Astrocyte (in vitro differentiated cells and primary cell): Measurements from ENCODE around the gene CTNS. TPM values are rescaled to one million over a fixed set of nuclear protein-coding genes. Genes with fewer than 3 reads are reported as not detected.

Source experiments
- DNase-seq: peaks from one replicate; pipeline ENCODE4 v3.0.0-alpha.2; 2010; ENCODE audit warnings: low read depth
- FAIRE-seq: peaks from 2 replicates; lab custom pipeline; 2011; peaks lifted over from hg19 to GRCh38; lab: Jason Lieb, UNC
- H2AFZ ChIP-seq: 2 replicates; pipeline ENCODE4 v1.6.0; 2012; ENCODE audit warnings: low read depth, low read length, inconsistent platforms
- H3K27ac ChIP-seq: 2 replicates; pipeline ENCODE4 v1.5.1; 2011; ENCODE audit warnings: low read depth, low read length, inconsistent platforms
- H3K27me3 ChIP-seq: 2 replicates; pipeline ENCODE4 v1.6.0; 2011; ENCODE audit warnings: low read length, inconsistent platforms; ENCODE audit not compliant: insufficient read depth
- H3K36me3 ChIP-seq: 2 replicates; pipeline ENCODE4 v1.5.1; 2011; ENCODE audit warnings: low read length, inconsistent platforms; ENCODE audit not compliant: insufficient read depth
- H3K4me1 ChIP-seq: 2 replicates; pipeline ENCODE4 v1.5.1; 2011; ENCODE audit warnings: low read length, inconsistent platforms; ENCODE audit not compliant: insufficient read depth
- H3K4me2 ChIP-seq: 2 replicates; pipeline ENCODE4 v1.6.0; 2012; ENCODE audit warnings: low read length, inconsistent platforms
- H3K4me3 ChIP-seq: 2 replicates; pipeline ENCODE4 v1.5.1; 2011; ENCODE audit warnings: low read depth, mild to moderate bottlenecking, low read length, inconsistent platforms; ENCODE audit not compliant: insufficient read depth
- H3K79me2 ChIP-seq: 2 replicates; pipeline ENCODE4 v1.6.0; 2012; ENCODE audit warnings: mild to moderate bottlenecking, low read length, inconsistent platforms; ENCODE audit not compliant: insufficient read depth
- H3K9ac ChIP-seq: 2 replicates; pipeline ENCODE4 v1.6.0; 2012; ENCODE audit warnings: mild to moderate bottlenecking, low read length, inconsistent platforms
- H3K9me3 ChIP-seq: 2 replicates; pipeline ENCODE4 v1.5.1; 2012; ENCODE audit warnings: low read depth, mild to moderate bottlenecking, low read length, inconsistent platforms; ENCODE audit not compliant: insufficient read depth
- H4K20me1 ChIP-seq: 2 replicates; pipeline ENCODE4 v1.6.0; 2012; ENCODE audit warnings: low read length, inconsistent platforms; ENCODE audit not compliant: insufficient read depth
- H3K27ac Mint-ChIP-seq: one replicate; pipeline ENCODE4 v1.8.0; 2021; ENCODE audit warnings: mild to moderate bottlenecking, mixed read lengths; ENCODE audit not compliant: unreplicated experiment
- H3K27me3 Mint-ChIP-seq: one replicate; pipeline ENCODE4 v1.8.0; 2021; ENCODE audit warnings: low read depth, mixed read lengths; ENCODE audit not compliant: unreplicated experiment
- H3K36me3 Mint-ChIP-seq: one replicate; pipeline ENCODE4 v1.8.0; 2021; ENCODE audit warnings: low read depth, mixed read lengths; ENCODE audit not compliant: unreplicated experiment
- H3K4me1 Mint-ChIP-seq: one replicate; pipeline ENCODE4 v1.8.0; 2021; ENCODE audit warnings: low read depth, mixed read lengths; ENCODE audit not compliant: unreplicated experiment
- H3K4me3 Mint-ChIP-seq: one replicate; pipeline ENCODE4 v1.8.0; 2021; ENCODE audit warnings: mild to moderate bottlenecking, moderate library complexity, mixed read lengths; ENCODE audit not compliant: unreplicated experiment
- H3K9me3 Mint-ChIP-seq: one replicate; pipeline ENCODE4 v1.8.0; 2021; ENCODE audit warnings: mild to moderate bottlenecking, mixed read lengths; ENCODE audit not compliant: unreplicated experiment
- EZH2 ChIP-seq: IDR thresholded peaks from 2 replicates; pipeline ENCODE4 v1.6.1; 2012; ENCODE audit warnings: mild to moderate bottlenecking, low read length, inconsistent platforms; ENCODE audit not compliant: insufficient read depth
- total RNA-seq: library from RNA; stranded (reverse); gene quantifications from 2 replicates; pipeline ENCODE4 v1.2.1, GENCODE V29; 2021
- TF ChIP-seq, protein P1 (sequence below): IDR thresholded peaks from 2 replicates; pipeline ENCODE4 v1.5.1; 2011; ENCODE audit warnings: low read depth, mild to moderate bottlenecking, inconsistent platforms, low read length, moderate library complexity; ENCODE audit not compliant: insufficient read depth

CTNS gene
- total RNA-seq, 1 donor from 2014 or later, result 5.8 TPM

DNA sequence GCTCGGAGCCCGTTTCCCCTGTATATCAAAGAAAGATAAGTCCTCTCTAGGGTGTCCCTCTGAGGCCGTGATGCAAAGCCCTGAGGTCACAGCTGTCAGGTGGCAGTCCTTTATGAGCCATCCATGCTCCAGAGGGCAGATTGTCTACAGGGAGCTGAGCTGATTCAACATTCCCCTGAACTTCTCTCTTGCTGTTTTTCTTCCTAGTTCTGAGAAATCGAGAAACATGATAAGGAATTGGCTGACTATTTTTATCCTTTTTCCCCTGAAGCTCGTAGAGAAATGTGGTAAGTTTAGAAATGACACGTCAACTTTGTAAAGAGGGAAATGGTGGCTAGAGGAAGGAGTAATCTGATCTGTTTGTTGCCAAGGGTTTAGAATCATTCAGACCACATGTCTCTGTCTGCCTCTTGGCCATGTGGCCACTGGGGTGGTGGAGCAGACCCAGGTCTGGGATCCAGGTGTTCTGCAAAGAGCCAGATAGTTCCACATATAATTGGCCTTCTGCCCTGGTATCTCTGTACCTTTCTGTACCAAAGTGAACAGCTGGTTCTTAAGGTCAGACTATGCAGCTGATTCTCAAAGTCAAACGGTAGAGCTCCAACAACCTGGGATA is 3.5 kb downstream of the CTNS start:
- DNase-seq (peak; percentile 68), FAIRE-seq (no peak)
- H3K4me3 Mint-ChIP-seq, result no peak overlapping the region
- H3K9me3 ChIP-seq, result no peaks in the 10 kb centered on the region
- peaks cover 4% of the 10 kb centered on the region for H3K36me3 Mint-ChIP-seq
- H3K36me3 ChIP-seq, result peaks cover 3% of the 10 kb centered on the region
- H3K27me3 ChIP-seq, result no peaks in the 10 kb centered on the region
- no peak overlapping the region for H3K9ac ChIP-seq
- H3K4me1 Mint-ChIP-seq, result peaks cover 10% of the 10 kb centered on the region
- H4K20me1 ChIP-seq, result peaks cover 5% of the 10 kb centered on the region
- no peak overlapping the region for H3K4me3 ChIP-seq
- TF ChIP-seq, protein P1, sequence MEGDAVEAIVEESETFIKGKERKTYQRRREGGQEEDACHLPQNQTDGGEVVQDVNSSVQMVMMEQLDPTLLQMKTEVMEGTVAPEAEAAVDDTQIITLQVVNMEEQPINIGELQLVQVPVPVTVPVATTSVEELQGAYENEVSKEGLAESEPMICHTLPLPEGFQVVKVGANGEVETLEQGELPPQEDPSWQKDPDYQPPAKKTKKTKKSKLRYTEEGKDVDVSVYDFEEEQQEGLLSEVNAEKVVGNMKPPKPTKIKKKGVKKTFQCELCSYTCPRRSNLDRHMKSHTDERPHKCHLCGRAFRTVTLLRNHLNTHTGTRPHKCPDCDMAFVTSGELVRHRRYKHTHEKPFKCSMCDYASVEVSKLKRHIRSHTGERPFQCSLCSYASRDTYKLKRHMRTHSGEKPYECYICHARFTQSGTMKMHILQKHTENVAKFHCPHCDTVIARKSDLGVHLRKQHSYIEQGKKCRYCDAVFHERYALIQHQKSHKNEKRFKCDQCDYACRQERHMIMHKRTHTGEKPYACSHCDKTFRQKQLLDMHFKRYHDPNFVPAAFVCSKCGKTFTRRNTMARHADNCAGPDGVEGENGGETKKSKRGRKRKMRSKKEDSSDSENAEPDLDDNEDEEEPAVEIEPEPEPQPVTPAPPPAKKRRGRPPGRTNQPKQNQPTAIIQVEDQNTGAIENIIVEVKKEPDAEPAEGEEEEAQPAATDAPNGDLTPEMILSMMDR, result no peak
- no peak for TF ChIP-seq EZH2
- peak overlapping the region; percentile 43 for H3K4me2 ChIP-seq
- no peak overlapping the region for H2AFZ ChIP-seq
- H3K79me2 ChIP-seq, result peaks cover 14% of the 10 kb centered on the region
- H3K27ac Mint-ChIP-seq, result peak overlapping the region; percentile 60
- no peaks in the 10 kb centered on the region for H3K27me3 Mint-ChIP-seq
- H3K4me1 ChIP-seq, result peaks cover 7% of the 10 kb centered on the region
- H3K27ac ChIP-seq, result peak overlapping the region; percentile 36
- H3K9me3 Mint-ChIP-seq, result no peaks in the 10 kb centered on the region

DNA sequence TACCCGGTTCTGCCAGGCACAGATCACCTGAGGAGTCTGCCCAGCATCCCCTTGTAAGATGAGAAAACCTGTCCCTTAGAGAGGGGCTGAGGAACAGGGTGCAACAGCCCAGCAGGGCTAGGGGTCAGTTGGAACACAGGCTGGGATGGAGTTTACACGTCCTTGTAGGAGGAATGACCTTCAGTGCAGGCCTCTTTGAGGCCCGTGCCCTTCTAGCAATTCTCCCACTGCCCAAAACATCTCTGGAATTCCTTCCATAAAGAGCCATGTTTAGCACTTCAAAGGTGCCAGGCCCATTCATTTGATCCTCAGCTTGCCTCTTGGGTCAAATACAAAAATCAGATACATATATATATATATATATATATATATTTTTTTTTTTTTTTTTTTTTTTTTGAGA is 4.5 kb downstream of the CTNS start:
- DNase-seq, result no peak
- Histone ChIP-seq H3K4me1 (peaks cover 3% of the 10 kb centered on the region), H3K9me3 (no peaks in the 10 kb centered on the region), H3K27ac (no peak overlapping the region), H3K9ac (no peak overlapping the region), H3K36me3 (peaks cover 3% of the 10 kb centered on the region), H3K4me2 (no peak overlapping the region), H3K79me2 (peaks cover 7% of the 10 kb centered on the region), H4K20me1 (peaks cover 5% of the 10 kb centered on the region), H3K27me3 (no peaks in the 10 kb centered on the region), H2AFZ (no peak overlapping the region), H3K4me3 (no peak overlapping the region)
- Mint-ChIP-seq H3K9me3 (no peaks in the 10 kb centered on the region), H3K36me3 (peaks cover 6% of the 10 kb centered on the region), H3K4me1 (peaks cover 10% of the 10 kb centered on the region), H3K27ac (peak overlapping the region; percentile 62), H3K4me3 (no peak overlapping the region), H3K27me3 (no peaks in the 10 kb centered on the region)
- FAIRE-seq, result no peak
- TF ChIP-seq, protein P1, result no peak
- TF ChIP-seq EZH2, result no peak

DNA sequence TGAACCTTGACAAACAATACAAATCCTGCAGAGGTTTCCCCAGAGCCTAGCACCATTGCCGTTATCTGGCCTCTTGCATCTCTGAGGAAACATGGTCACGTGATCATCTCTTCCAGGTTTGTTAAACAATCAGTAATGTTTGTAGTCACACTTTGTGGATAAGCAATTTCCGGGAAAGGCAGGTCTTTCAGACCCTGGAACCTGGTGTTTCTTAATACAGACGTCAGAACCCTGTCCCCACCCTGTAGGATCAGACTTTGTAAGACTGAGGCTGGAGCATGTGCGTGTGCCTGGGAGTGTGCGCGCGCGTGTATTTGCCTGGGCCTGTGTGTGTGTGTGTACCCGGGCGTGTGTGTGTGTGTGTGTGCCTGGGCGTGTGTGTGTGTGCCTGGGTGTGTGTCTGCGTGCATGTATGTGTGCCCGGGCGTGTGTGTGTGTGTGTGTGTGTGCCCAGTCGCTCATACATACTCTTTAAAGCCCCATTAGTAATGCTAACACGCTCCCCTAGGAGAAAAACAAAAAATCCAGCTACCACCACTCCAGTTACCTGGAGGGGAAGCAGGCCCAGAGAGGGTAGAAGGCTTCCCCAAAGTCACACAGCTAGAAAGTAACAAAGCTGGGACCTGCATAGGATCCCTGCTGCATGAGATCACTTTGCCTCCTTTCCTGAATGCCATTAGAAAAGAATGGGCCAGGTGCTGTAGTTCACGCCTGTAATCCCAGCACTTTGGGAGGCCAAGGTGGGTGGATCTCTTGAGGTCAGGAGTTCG is 5.3 kb downstream of the CTNS start:
- H3K4me3 ChIP-seq, result no peak overlapping the region
- Mint-ChIP-seq H3K9me3 (no peaks in the 10 kb centered on the region), H3K4me3 (no peak overlapping the region), H3K27ac (no peak overlapping the region), H3K36me3 (peaks cover 6% of the 10 kb centered on the region), H3K4me1 (peaks cover 10% of the 10 kb centered on the region), H3K27me3 (no peaks in the 10 kb centered on the region)
- no peak overlapping the region for H3K9ac ChIP-seq
- peaks cover 5% of the 10 kb centered on the region for H4K20me1 ChIP-seq
- peaks cover 3% of the 10 kb centered on the region for H3K36me3 ChIP-seq
- no peak for TF ChIP-seq EZH2
- TF ChIP-seq, protein P1, result no peak
- no peaks in the 10 kb centered on the region for H3K27me3 ChIP-seq
- no peak for FAIRE-seq
- no peak overlapping the region for H3K4me2 ChIP-seq
- H3K4me1 ChIP-seq, result peaks cover 3% of the 10 kb centered on the region
- no peak overlapping the region for H3K27ac ChIP-seq
- H3K79me2 ChIP-seq, result peaks cover 7% of the 10 kb centered on the region
- no peak for DNase-seq
- no peaks in the 10 kb centered on the region for H3K9me3 ChIP-seq
- no peak overlapping the region for H2AFZ ChIP-seq
